HepG2 (cell line): ENCODE measurements around the gene RPL22L1.

ENCODE experiments used
- FOXC1 ChIP-seq: sonication (generic); formaldehyde crosslinking; IDR thresholded peaks from 2 replicates; pipeline ENCODE4 v1.8.0; 2022; ENCODE audit warnings: mild to moderate bottlenecking, missing genetic modification reagents, borderline replicate concordance
- HNRNPK ChIP-seq: fragments of 200-400 bp; formaldehyde crosslinking; IDR thresholded peaks from 2 replicates; pipeline ENCODE4 v1.6.1; 2018; ENCODE audit warnings: low read length, low read depth, moderate library complexity, mild to moderate bottlenecking; ENCODE audit not compliant: poor library complexity, severe bottlenecking
- MIXL1 ChIP-seq: IDR thresholded peaks from 2 replicates; pipeline ENCODE4 v1.6.1; 2016
- PHF8 ChIP-seq: sonication (generic); formaldehyde crosslinking; IDR thresholded peaks from 2 replicates; pipeline ENCODE4 v1.5.0; 2020; ENCODE audit warnings: missing genetic modification reagents
- RBFOX2 ChIP-seq: fragments of 200-400 bp; formaldehyde crosslinking; IDR thresholded peaks from 2 replicates; pipeline ENCODE4 v1.6.1; 2017; ENCODE audit warnings: low read depth, mild to moderate bottlenecking, low read length
- SIN3B ChIP-seq: fragments of 150-350 bp; IDR thresholded peaks from 2 replicates; pipeline ENCODE4 v1.6.1; 2014; ENCODE audit warnings: low read length
- TAF15 ChIP-seq: fragments of 200-400 bp; formaldehyde crosslinking; IDR thresholded peaks from one replicate; pipeline ENCODE4 v1.6.1; 2018; ENCODE audit warnings: mild to moderate bottlenecking, low read depth, low read length; ENCODE audit not compliant: poor library complexity, severe bottlenecking
- TP53 ChIP-seq: sonication (generic); formaldehyde crosslinking; conservative IDR thresholded peaks from 2 replicates; pipeline ENCODE4 v1.4.0; 2020; ENCODE audit warnings: missing genetic modification reagents
- ZNF274 ChIP-seq: sonication (generic); formaldehyde crosslinking; IDR thresholded peaks from 2 replicates; pipeline ENCODE4 v1.5.1; 2020; ENCODE audit warnings: mild to moderate bottlenecking, missing genetic modification reagents
- ZNF382 ChIP-seq: sonication (generic); formaldehyde crosslinking; IDR thresholded peaks from 2 replicates; pipeline ENCODE4 v1.5.0; 2020; ENCODE audit warnings: missing genetic modification reagents, mild to moderate bottlenecking, borderline replicate concordance
- TF ChIP-seq, protein P1 (sequence below): sonication (generic); formaldehyde crosslinking; IDR thresholded peaks from 2 replicates; pipeline ENCODE4 v1.5.1; 2020; ENCODE audit warnings: missing genetic modification reagents, mild to moderate bottlenecking, borderline replicate concordance
- TF ChIP-seq, protein P2 (sequence below): sonication (generic); formaldehyde crosslinking; IDR thresholded peaks from 2 replicates; pipeline ENCODE4 v1.4.0; 2020; ENCODE audit warnings: missing genetic modification reagents, low read depth, mild to moderate bottlenecking, borderline replicate concordance
- TF ChIP-seq, protein P3 (sequence below): sonication (generic); formaldehyde crosslinking; IDR thresholded peaks from 2 replicates; pipeline ENCODE4 v1.4.0; 2020; ENCODE audit warnings: missing genetic modification reagents
- TF ChIP-seq, protein P4 (sequence below): sonication (generic); formaldehyde crosslinking; IDR thresholded peaks from 2 replicates; pipeline ENCODE4 v1.5.0; 2020; ENCODE audit warnings: mild to moderate bottlenecking, missing genetic modification reagents, moderate library complexity

DNA sequence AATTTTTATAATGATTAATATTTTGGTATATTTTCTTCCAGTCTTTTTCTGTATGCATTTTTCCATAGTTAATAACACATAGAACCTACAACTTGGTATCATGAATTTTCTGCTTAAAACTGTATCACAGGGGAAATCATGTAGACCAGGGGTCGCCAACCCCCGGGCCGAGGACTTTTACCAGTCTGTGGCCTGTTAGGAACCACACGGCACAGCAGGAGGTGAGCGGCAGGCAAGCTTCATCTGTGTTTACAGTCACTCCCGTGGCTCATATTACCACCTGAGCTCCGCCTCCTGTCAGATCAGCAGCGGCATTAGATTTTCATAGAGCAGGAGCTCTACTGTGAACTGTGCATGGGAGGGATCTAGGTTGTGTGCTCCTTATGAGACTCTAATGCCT is 54.7 kb downstream of the RPL22L1 start:
- TF ChIP-seq ZNF274, result no peak
- TF ChIP-seq, protein P1, sequence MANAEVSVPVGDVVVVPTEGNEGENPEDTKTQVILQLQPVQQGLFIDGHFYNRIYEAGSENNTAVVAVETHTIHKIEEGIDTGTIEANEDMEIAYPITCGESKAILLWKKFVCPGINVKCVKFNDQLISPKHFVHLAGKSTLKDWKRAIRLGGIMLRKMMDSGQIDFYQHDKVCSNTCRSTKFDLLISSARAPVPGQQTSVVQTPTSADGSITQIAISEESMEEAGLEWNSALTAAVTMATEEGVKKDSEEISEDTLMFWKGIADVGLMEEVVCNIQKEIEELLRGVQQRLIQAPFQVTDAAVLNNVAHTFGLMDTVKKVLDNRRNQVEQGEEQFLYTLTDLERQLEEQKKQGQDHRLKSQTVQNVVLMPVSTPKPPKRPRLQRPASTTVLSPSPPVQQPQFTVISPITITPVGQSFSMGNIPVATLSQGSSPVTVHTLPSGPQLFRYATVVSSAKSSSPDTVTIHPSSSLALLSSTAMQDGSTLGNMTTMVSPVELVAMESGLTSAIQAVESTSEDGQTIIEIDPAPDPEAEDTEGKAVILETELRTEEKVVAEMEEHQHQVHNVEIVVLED (CRISPR knock-in tag), result no peak
- TF ChIP-seq PHF8 (CRISPR knock-in tag), result no peak
- TF ChIP-seq, protein P2, sequence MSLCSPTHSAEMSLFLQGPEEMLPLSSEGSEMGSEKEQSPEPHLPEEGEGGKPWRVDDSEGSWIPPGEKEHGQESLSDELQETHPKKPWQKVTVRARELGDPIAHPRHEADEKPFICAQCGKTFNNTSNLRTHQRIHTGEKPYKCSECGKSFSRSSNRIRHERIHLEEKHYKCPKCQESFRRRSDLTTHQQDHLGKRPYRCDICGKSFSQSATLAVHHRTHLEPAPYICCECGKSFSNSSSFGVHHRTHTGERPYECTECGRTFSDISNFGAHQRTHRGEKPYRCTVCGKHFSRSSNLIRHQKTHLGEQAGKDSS (CRISPR knock-in tag), result no peak
- TF ChIP-seq, protein P3, sequence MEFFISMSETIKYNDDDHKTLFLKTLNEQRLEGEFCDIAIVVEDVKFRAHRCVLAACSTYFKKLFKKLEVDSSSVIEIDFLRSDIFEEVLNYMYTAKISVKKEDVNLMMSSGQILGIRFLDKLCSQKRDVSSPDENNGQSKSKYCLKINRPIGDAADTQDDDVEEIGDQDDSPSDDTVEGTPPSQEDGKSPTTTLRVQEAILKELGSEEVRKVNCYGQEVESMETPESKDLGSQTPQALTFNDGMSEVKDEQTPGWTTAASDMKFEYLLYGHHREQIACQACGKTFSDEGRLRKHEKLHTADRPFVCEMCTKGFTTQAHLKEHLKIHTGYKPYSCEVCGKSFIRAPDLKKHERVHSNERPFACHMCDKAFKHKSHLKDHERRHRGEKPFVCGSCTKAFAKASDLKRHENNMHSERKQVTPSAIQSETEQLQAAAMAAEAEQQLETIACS (CRISPR knock-in tag), result no peak
- no peak for TF ChIP-seq HNRNPK
- TF ChIP-seq ZNF382 (CRISPR knock-in tag), result no peak
- TF ChIP-seq, protein P4, sequence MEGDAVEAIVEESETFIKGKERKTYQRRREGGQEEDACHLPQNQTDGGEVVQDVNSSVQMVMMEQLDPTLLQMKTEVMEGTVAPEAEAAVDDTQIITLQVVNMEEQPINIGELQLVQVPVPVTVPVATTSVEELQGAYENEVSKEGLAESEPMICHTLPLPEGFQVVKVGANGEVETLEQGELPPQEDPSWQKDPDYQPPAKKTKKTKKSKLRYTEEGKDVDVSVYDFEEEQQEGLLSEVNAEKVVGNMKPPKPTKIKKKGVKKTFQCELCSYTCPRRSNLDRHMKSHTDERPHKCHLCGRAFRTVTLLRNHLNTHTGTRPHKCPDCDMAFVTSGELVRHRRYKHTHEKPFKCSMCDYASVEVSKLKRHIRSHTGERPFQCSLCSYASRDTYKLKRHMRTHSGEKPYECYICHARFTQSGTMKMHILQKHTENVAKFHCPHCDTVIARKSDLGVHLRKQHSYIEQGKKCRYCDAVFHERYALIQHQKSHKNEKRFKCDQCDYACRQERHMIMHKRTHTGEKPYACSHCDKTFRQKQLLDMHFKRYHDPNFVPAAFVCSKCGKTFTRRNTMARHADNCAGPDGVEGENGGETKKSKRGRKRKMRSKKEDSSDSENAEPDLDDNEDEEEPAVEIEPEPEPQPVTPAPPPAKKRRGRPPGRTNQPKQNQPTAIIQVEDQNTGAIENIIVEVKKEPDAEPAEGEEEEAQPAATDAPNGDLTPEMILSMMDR, result no peak
- no peak for TF ChIP-seq TAF15
- no peak for TF ChIP-seq SIN3B
- TF ChIP-seq FOXC1 (CRISPR knock-in tag), result no peak
- no peak for TF ChIP-seq MIXL1 (CRISPR knock-in tag)
- no peak for TF ChIP-seq RBFOX2
- TF ChIP-seq TP53 (CRISPR knock-in tag), result no peak
